Activated CD4-positive, alpha-beta memory T cell treated with anti-CD3 and anti-CD28 coated beads, Interleukin-2, amount 10 ng/mL, durations not matched to agents 7 days and 5 days (primary cell): Measurements from ENCODE around the gene MBP. TPM values are rescaled to one million over a fixed set of nuclear protein-coding genes. Genes with fewer than 3 reads are reported as not detected.

Experiments used
- CTCF ChIA-PET: fragments of 350-600 bp; sonication (Branson Sonifier 250); formaldehyde crosslinking; loops from one replicate; lab custom pipeline; 2021; ENCODE audit warnings: antibody characterized with exemption, inconsistent platforms; lab: Charles Lee
- POLR2A ChIA-PET: fragments of 350-600 bp; sonication (Branson Sonifier 250); formaldehyde crosslinking; loops from one replicate; lab custom pipeline; 2021; ENCODE audit warnings: antibody characterized with exemption; lab: Charles Lee
- DNase-seq: peaks from one replicate; pipeline ENCODE4 v3.0.0-alpha.2; 2020
- H3K27ac Mint-ChIP-seq: one replicate; pipeline ENCODE4 v1.8.0; 2021; ENCODE audit warnings: mild to moderate bottlenecking, mixed read lengths
- H3K27me3 Mint-ChIP-seq: one replicate; pipeline ENCODE4 v1.8.0; 2021; ENCODE audit warnings: mixed read lengths
- H3K36me3 Mint-ChIP-seq: one replicate; pipeline ENCODE4 v1.8.0; 2021; ENCODE audit warnings: low read depth, mixed read lengths
- H3K4me1 Mint-ChIP-seq: one replicate; pipeline ENCODE4 v1.8.0; 2021; ENCODE audit warnings: mixed read lengths
- H3K4me3 Mint-ChIP-seq: one replicate; pipeline ENCODE4 v1.8.0; 2021; ENCODE audit warnings: mild to moderate bottlenecking, mixed read lengths
- H3K9me3 Mint-ChIP-seq: one replicate; pipeline ENCODE4 v1.8.0; 2021; ENCODE audit warnings: mixed read lengths
- total RNA-seq, 2 experiments: library from RNA; stranded (reverse); gene quantifications; one replicate each; pipeline ENCODE4 v1.2.3, GENCODE V29; 2021

The MBP gene
- total RNA-seq, 2 experiments from 2014 or later: 81.4 to 95.3 TPM

GRCh38 chr18:77012806-77013541 is 119.6 kb downstream of the MBP start:
- no peaks in the 10 kb centered on the region for H3K27me3 Mint-ChIP-seq
- ChIA-PET CTCF (interaction anchor here (0.6 to 2.0 kb wide), 3 partner anchors 13 to 638 kb away, joined by 3 to 10 read pairs (median 4); no protein-coding TSS in a partner anchor), POLR2A (interaction anchor here (1.2 to 1.6 kb wide), 2 partner anchors 8 to 50 kb away, joined by 3 read pairs; no protein-coding TSS in a partner anchor)
- H3K9me3 Mint-ChIP-seq: no peaks in the 10 kb centered on the region
- H3K36me3 Mint-ChIP-seq: peaks cover 60% of the 10 kb centered on the region
- H3K27ac Mint-ChIP-seq: no peak overlapping the region
- no peak for DNase-seq
- peaks cover 5% of the 10 kb centered on the region for H3K4me1 Mint-ChIP-seq
- H3K4me3 Mint-ChIP-seq: no peak overlapping the region

- Mint-ChIP-seq H3K9me3 (no peaks in the 10 kb centered on the region), H3K27me3 (no peaks in the 10 kb centered on the region), H3K27ac (no peak overlapping the region), H3K4me3 (no peak overlapping the region), H3K4me1 (peaks cover 7% of the 10 kb centered on the region), H3K36me3 (peaks cover 51% of the 10 kb centered on the region)
- CTCF ChIA-PET: interaction anchor here (0.9 to 2.0 kb wide), 2 partner anchors 12 to 639 kb away, joined by 3 to 10 read pairs; no protein-coding TSS in a partner anchor
- no peak for DNase-seq
- POLR2A ChIA-PET: interaction anchor here (0.8 kb wide), 1 partner anchor 12 kb away, joined by 3 read pairs; no protein-coding TSS in a partner anchor
Observed at GRCh38 chr18:77012120-77012519, 120.5 kb downstream of the MBP start.

GRCh38 chr18:77009675-77010074 is 122.9 kb downstream of the MBP start:
- no peak for DNase-seq
- H3K27me3 Mint-ChIP-seq: no peaks in the 10 kb centered on the region
- H3K4me1 Mint-ChIP-seq: peaks cover 15% of the 10 kb centered on the region
- ChIA-PET POLR2A (no interaction called here), CTCF (interaction anchor here (1.4 to 1.5 kb wide), 2 partner anchors 200 to 202 kb away, joined by 3 to 4 read pairs; no protein-coding TSS in a partner anchor)
- peaks cover 31% of the 10 kb centered on the region for H3K36me3 Mint-ChIP-seq
- H3K4me3 Mint-ChIP-seq: no peak overlapping the region
- H3K27ac Mint-ChIP-seq: no peak overlapping the region
- no peaks in the 10 kb centered on the region for H3K9me3 Mint-ChIP-seq

DNA sequence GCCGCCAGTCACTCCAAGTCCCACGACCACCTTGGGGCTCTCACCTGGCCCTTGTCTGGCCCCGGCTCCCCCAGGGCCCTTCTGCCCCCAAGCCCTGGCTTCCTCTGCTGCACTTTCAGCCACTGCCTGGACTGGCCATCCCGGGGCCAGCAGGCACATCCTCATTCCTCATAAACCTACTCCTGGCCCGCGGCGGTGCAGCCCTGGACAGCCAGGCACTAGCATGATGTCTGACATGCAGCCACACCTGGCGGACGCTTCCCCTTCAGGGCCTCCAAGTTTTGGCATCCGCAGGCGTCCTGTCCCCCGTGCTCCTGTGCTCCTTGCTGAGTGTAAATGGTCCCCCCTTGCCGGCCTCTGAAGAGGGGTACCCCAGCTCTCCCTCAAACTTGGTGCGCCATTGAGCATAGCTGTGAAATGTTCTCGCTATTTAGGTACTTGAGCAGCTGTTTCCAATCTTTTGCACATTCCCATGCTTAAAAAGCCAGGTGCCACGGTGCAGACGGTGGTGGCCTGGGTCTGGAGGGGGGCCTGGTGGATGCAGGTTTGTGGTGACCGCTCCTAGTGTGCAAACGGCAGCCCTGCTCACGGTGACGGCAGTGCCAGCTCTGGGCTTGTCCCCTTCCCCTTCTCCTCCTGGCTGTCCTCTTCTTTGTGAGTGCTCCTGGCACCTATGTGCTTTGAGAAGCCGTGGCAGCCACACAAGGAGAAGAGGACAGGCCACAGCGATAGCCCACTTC is 123.8 kb downstream of the MBP start:
- no peak for DNase-seq
- CTCF ChIA-PET: interaction anchor here (0.8 to 1.5 kb wide), 2 partner anchors 8 to 202 kb away, joined by 4 read pairs; no protein-coding TSS in a partner anchor
- Mint-ChIP-seq H3K9me3 (no peaks in the 10 kb centered on the region), H3K4me1 (peaks cover 23% of the 10 kb centered on the region), H3K4me3 (no peak overlapping the region), H3K36me3 (peaks cover 27% of the 10 kb centered on the region), H3K27ac (no peak overlapping the region), H3K27me3 (no peaks in the 10 kb centered on the region)
- POLR2A ChIA-PET: interaction anchor here (0.6 kb wide), 1 partner anchor 43 kb away, joined by 3 read pairs; no protein-coding TSS in a partner anchor

- Mint-ChIP-seq H3K27ac (no peak overlapping the region), H3K36me3 (peaks cover 23% of the 10 kb centered on the region), H3K4me3 (no peak overlapping the region), H3K27me3 (no peaks in the 10 kb centered on the region), H3K4me1 (peaks cover 26% of the 10 kb centered on the region), H3K9me3 (no peaks in the 10 kb centered on the region)
- ChIA-PET CTCF (interaction anchor here (2.0 kb wide), 1 partner anchor 47 kb away, joined by 5 read pairs; no protein-coding TSS in a partner anchor), POLR2A (interaction anchor here (0.6 kb wide), 1 partner anchor 9 kb away, joined by 3 read pairs; no protein-coding TSS in a partner anchor)
- DNase-seq: no peak
Observed at GRCh38 chr18:77008006-77008405, 124.6 kb downstream of the MBP start.

DNA sequence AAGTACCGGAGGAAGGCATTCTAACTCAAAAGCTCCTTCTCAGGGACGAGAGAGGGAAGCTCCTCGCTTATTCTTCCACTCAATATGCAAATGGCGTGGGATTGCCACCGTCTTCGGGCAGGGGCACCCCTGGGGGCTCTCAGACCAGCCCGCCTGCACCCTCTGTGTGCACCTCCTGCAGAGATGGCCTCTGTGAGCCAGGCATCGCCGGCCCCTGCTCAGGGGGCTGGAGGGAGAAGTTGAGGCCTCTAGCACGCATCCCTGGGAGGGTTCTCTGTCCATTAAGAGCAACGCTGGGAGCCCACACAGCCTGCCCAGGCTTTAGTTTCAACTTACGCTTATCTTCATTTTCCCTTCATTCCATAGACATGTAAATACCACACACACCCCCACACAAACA is 125.3 kb downstream of the MBP start:
- H3K36me3 Mint-ChIP-seq: peaks cover 17% of the 10 kb centered on the region
- POLR2A ChIA-PET: interaction anchor here (1.1 kb wide), 1 partner anchor 204 kb away, joined by 3 read pairs; no protein-coding TSS in a partner anchor
- no peak for DNase-seq
- H3K9me3 Mint-ChIP-seq: no peaks in the 10 kb centered on the region
- no peak overlapping the region for H3K27ac Mint-ChIP-seq
- H3K4me3 Mint-ChIP-seq: no peak overlapping the region
- peaks cover 26% of the 10 kb centered on the region for H3K4me1 Mint-ChIP-seq
- CTCF ChIA-PET: interaction anchor here (2.0 kb wide), 1 partner anchor 48 kb away, joined by 5 read pairs; no protein-coding TSS in a partner anchor
- no peaks in the 10 kb centered on the region for H3K27me3 Mint-ChIP-seq

- Mint-ChIP-seq H3K4me1 (peaks cover 32% of the 10 kb centered on the region), H3K27ac (no peak overlapping the region), H3K9me3 (no peaks in the 10 kb centered on the region), H3K36me3 (peaks cover 11% of the 10 kb centered on the region), H3K4me3 (no peak overlapping the region), H3K27me3 (no peaks in the 10 kb centered on the region)
- CTCF ChIA-PET: interaction anchor here (2.0 kb wide), 1 partner anchor 48 kb away, joined by 5 read pairs; no protein-coding TSS in a partner anchor
- no peak for DNase-seq
- POLR2A ChIA-PET: interaction anchor here (1.1 kb wide), 1 partner anchor 205 kb away, joined by 3 read pairs; no protein-coding TSS in a partner anchor
Observed at GRCh38 chr18:77006305-77007175, 126.0 kb downstream of the MBP start.

GRCh38 chr18:77005651-77006195 is 126.9 kb downstream of the MBP start:
- POLR2A ChIA-PET: interaction anchor here (1.2 kb wide), 1 partner anchor 7 kb away, joined by 3 read pairs; no protein-coding TSS in a partner anchor
- no peak overlapping the region for H3K4me3 Mint-ChIP-seq
- H3K4me1 Mint-ChIP-seq: peaks cover 36% of the 10 kb centered on the region
- H3K27ac Mint-ChIP-seq: no peak overlapping the region
- no peaks in the 10 kb centered on the region for H3K9me3 Mint-ChIP-seq
- peaks cover 9% of the 10 kb centered on the region for H3K36me3 Mint-ChIP-seq
- no peak for DNase-seq
- CTCF ChIA-PET: interaction anchor here (1.7 to 2.4 kb wide), 2 partner anchors 49 to 206 kb away, joined by 7 to 9 read pairs; no protein-coding TSS in a partner anchor
- H3K27me3 Mint-ChIP-seq: no peaks in the 10 kb centered on the region

- no peak for DNase-seq
- H3K27me3 Mint-ChIP-seq: no peaks in the 10 kb centered on the region
- ChIA-PET POLR2A (interaction anchor here (0.9 to 1.7 kb wide), 3 partner anchors 8 to 97 kb away, joined by 3 to 6 read pairs (median 3); no protein-coding TSS in a partner anchor), CTCF (interaction anchor here (0.6 to 2.4 kb wide), 5 partner anchors 10 to 207 kb away, joined by 3 to 9 read pairs (median 6); no protein-coding TSS in a partner anchor)
- peaks cover 5% of the 10 kb centered on the region for H3K36me3 Mint-ChIP-seq
- H3K9me3 Mint-ChIP-seq: no peaks in the 10 kb centered on the region
- peak overlapping the region; percentile 4 for H3K27ac Mint-ChIP-seq
- peaks cover 43% of the 10 kb centered on the region for H3K4me1 Mint-ChIP-seq
- no peak overlapping the region for H3K4me3 Mint-ChIP-seq
Observed at GRCh38 chr18:77004555-77005380, 127.8 kb downstream of the MBP start.

GRCh38 chr18:77003316-77003715 is 129.3 kb downstream of the MBP start:
- DNase-seq: no peak
- Mint-ChIP-seq H3K27me3 (no peaks in the 10 kb centered on the region), H3K27ac (no peak overlapping the region), H3K36me3 (no peaks in the 10 kb centered on the region), H3K9me3 (no peaks in the 10 kb centered on the region), H3K4me1 (peaks cover 44% of the 10 kb centered on the region), H3K4me3 (no peak overlapping the region)
- POLR2A ChIA-PET: interaction anchor here (1.1 to 1.7 kb wide), 3 partner anchors 50 to 207 kb away, joined by 4 to 6 read pairs (median 4); no protein-coding TSS in a partner anchor
- CTCF ChIA-PET: interaction anchor here (1.0 to 2.4 kb wide), 7 partner anchors 20 to 208 kb away, joined by 3 to 9 read pairs (median 5); no protein-coding TSS in a partner anchor
